GM12878 (cell line): ENCODE results near the gene RPS16. TPM values are rescaled to one million over a fixed set of nuclear protein-coding genes. Genes with fewer than 3 reads are reported as not detected.

Experiments
- BCL11A ChIP-seq: IDR thresholded peaks from 2 replicates; pipeline ENCODE4 v1.6.1; 2011; ENCODE audit warnings: low read depth, low read length
- BRCA1 ChIP-seq: IDR thresholded peaks from 2 replicates; pipeline ENCODE4 v1.6.1; 2011; ENCODE audit warnings: low read depth, low read length, improper control_type of control experiment
- CBFB ChIP-seq: IDR thresholded peaks from 2 replicates; pipeline ENCODE4 v1.6.1; 2016; ENCODE audit warnings: antibody characterized with exemption, low read depth
- CHD1 ChIP-seq: IDR thresholded peaks from 2 replicates; pipeline ENCODE4 v1.6.1; 2012; ENCODE audit warnings: low read depth, low read length, improper control_type of control experiment
- CREB1 ChIP-seq: IDR thresholded peaks from 2 replicates; pipeline ENCODE4 v1.6.1; 2012; ENCODE audit warnings: low read depth, mild to moderate bottlenecking, inconsistent platforms
- E2F8 ChIP-seq: fragments of 450-650 bp; IDR thresholded peaks from 2 replicates; pipeline ENCODE4 v1.6.1; 2018; ENCODE audit warnings: mild to moderate bottlenecking, low read depth, moderate library complexity; ENCODE audit not compliant: partially characterized antibody
- KAT2A ChIP-seq: conservative IDR thresholded peaks from 2 replicates; pipeline ENCODE4 v1.6.1; 2011; ENCODE audit warnings: low read depth, low read length; ENCODE audit not compliant: control insufficient read depth
- KLF5 ChIP-seq: fragments of 450-650 bp; IDR thresholded peaks from 2 replicates; pipeline ENCODE4 v1.6.1; 2014; ENCODE audit warnings: mild to moderate bottlenecking; ENCODE audit not compliant: partially characterized antibody
- MEF2A ChIP-seq: IDR thresholded peaks from 2 replicates; pipeline ENCODE4 v1.6.1; 2011; ENCODE audit warnings: low read depth, mild to moderate bottlenecking, low read length, moderate library complexity; ENCODE audit not compliant: insufficient read depth
- MLLT1 ChIP-seq: fragments of 450-650 bp; IDR thresholded peaks from 2 replicates; pipeline ENCODE4 v1.6.1; 2016; ENCODE audit warnings: mild to moderate bottlenecking
- NFXL1 ChIP-seq: fragments of 450-650 bp; IDR thresholded peaks from 2 replicates; pipeline ENCODE4 v1.6.1; 2017; ENCODE audit warnings: antibody characterized with exemption, mild to moderate bottlenecking, borderline replicate concordance
- NRF1 ChIP-seq: conservative IDR thresholded peaks from 2 replicates; pipeline ENCODE4 v1.6.1; 2011; ENCODE audit warnings: mild to moderate bottlenecking, low read depth, low read length, improper control_type of control experiment
- RAD51 ChIP-seq: fragments of 450-650 bp; IDR thresholded peaks from 2 replicates; pipeline ENCODE4 v1.6.1; 2016; ENCODE audit warnings: moderate library complexity, mild to moderate bottlenecking, inconsistent platforms
- SMAD1 ChIP-seq: fragments of 450-650 bp; IDR thresholded peaks from 2 replicates; pipeline ENCODE4 v1.6.1; 2018; ENCODE audit warnings: mild to moderate bottlenecking, low read depth; ENCODE audit not compliant: partially characterized antibody
- SMARCA5 ChIP-seq: fragments of 450-650 bp; IDR thresholded peaks from 2 replicates; pipeline ENCODE4 v1.6.1; 2017; ENCODE audit warnings: mild to moderate bottlenecking
- TCF7 ChIP-seq: IDR thresholded peaks from 2 replicates; pipeline ENCODE4 v1.6.1; 2014; ENCODE audit warnings: antibody characterized with exemption, borderline replicate concordance
- WRNIP1 ChIP-seq: IDR thresholded peaks from 2 replicates; pipeline ENCODE4 v1.6.1; 2011; ENCODE audit warnings: low read depth, low read length, improper control_type of control experiment, borderline replicate concordance
- ZNF217 ChIP-seq: fragments of 450-650 bp; IDR thresholded peaks from 2 replicates; pipeline ENCODE4 v1.6.1; 2017; ENCODE audit warnings: antibody characterized with exemption, mild to moderate bottlenecking
- polyA plus RNA-seq, 11 experiments: library from polyadenylated mRNA; depleted of rRNA in 4 of 11; unstranded in 6 of 11; stranded (reverse) in 5 of 11; fragments of >200 nt; fragmentation: Nextera tagmentation in 4 of 11; fragmentation: Illumina TruSeq in 1 of 11; extraction: Ambion mirVana in 4 of 11; extraction: Trizol in 1 of 11; gene quantifications; 1 replicate in 1 of 11; 2 replicates in 10 of 11; pipeline versions ENCODE4 v1.2.1 to v1.2.3, GENCODE V29; 2011 to 2016; ENCODE audit warnings: inconsistent platforms in 2 of 11, missing spikeins in 2 of 11, low read depth in 1 of 11
- total RNA-seq, 4 experiments: library from RNA; depleted of rRNA in 3 of 4; stranded (reverse); fragments of >200 nt in 3 of 4; fragmentation: Illumina TruSeq in 1 of 4; extraction: Trizol in 1 of 4; gene quantifications; 2 replicates each; pipeline versions ENCODE4 v1.2.1 to v1.2.3, GENCODE V29; 2013 to 2021
- TF ChIP-seq, protein P1 (sequence below): fragments of 450-650 bp; IDR thresholded peaks from 2 replicates; pipeline ENCODE4 v1.6.1; 2017; ENCODE audit warnings: low read depth, mild to moderate bottlenecking, moderate library complexity
- TF ChIP-seq, protein P2 (sequence below): IDR thresholded peaks from 2 replicates; pipeline ENCODE4 v1.6.1; 2011; ENCODE audit warnings: borderline replicate concordance, low read depth, mild to moderate bottlenecking, moderate library complexity, low read length; ENCODE audit not compliant: insufficient read depth, poor library complexity, severe bottlenecking
- TF ChIP-seq, protein P3 (sequence below): IDR thresholded peaks from 2 replicates; pipeline ENCODE4 v1.6.1; 2011; ENCODE audit warnings: borderline replicate concordance, low read depth, mild to moderate bottlenecking, moderate library complexity, mixed read lengths, low read length; ENCODE audit not compliant: insufficient read depth; ENCODE audit errors: extremely low read length

The RPS16 gene
- total and polyA plus RNA-seq, 10 of the 15 experiments (the other 5 are each of a cell fraction or from before 2014, with no cell fraction given), result 148 to 4,810 (median 2,343) TPM

DNA sequence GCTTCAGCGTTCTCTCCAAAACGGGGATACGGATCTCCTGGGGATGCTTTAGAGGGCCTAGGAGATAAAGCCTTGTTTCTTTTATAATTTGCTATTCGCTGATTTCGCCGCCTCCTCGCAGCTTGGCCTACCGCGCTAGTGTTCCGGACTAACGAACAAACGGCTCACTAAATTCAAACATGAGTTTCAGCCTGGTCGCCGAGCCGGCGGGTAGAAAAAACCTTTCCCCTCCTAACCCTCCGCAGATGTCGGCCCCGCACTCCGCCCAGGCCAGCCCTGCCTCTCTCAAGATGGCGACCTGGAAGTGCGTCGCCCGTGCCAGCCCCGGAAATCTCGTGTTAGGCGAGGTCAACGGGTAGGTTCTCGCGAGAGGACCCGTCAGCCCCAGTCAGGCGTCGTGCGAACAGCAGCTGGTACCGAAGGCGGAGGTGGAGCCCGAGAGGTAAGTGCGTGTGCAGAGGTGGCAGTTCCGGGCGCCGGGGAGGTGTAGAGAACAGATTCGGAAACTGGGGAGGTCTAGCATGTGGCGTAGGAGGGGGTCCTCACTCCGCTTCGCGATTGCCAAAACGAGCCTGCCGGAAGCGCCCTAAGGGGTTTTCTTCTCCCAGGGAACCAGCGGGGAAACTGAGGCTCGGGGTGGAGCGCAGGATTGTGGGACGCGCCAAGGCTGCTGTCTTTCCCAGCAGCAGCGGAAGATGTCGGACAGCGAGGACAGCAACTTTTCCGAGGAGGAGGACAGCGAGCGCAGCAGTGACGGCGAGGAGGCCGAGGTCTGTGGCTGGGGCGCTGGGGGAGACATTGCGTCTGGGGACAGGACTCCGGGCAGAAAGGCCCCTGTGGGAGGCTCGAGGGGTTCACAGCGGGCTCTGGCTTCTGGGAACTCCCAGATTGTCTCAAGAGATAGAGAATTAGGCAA is 9.7 kb upstream of the RPS16 start, which contains the start of gene SUPT5H (continued):
- TF ChIP-seq MLLT1 (peak; percentile 80; the same call in 1 of the 2 replicates), MEF2A (peak; percentile 58; the same call in 1 of the 2 replicates), KAT2A (no peak), TCF7 (no peak), NRF1 (no peak), SMAD1 (peak; percentile 62), SMARCA5 (peak; percentile 69; the same call in 1 of the 2 replicates), NFXL1 (no peak), ZNF217 (no peak), BRCA1 (peak; percentile 97), BCL11A (no peak), WRNIP1 (peak; percentile 7; the same call in 1 of the 2 replicates), CREB1 (peak; percentile 94), RAD51 (peak; percentile 21; the same call in 1 of the 2 replicates), KLF5 (no peak), E2F8 (no peak), CBFB (peak; percentile 98), CHD1 (no peak)
- TF ChIP-seq, protein P1, sequence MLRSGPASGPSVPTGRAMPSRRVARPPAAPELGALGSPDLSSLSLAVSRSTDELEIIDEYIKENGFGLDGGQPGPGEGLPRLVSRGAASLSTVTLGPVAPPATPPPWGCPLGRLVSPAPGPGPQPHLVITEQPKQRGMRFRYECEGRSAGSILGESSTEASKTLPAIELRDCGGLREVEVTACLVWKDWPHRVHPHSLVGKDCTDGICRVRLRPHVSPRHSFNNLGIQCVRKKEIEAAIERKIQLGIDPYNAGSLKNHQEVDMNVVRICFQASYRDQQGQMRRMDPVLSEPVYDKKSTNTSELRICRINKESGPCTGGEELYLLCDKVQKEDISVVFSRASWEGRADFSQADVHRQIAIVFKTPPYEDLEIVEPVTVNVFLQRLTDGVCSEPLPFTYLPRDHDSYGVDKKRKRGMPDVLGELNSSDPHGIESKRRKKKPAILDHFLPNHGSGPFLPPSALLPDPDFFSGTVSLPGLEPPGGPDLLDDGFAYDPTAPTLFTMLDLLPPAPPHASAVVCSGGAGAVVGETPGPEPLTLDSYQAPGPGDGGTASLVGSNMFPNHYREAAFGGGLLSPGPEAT, result peak; percentile 59
- TF ChIP-seq, protein P2, sequence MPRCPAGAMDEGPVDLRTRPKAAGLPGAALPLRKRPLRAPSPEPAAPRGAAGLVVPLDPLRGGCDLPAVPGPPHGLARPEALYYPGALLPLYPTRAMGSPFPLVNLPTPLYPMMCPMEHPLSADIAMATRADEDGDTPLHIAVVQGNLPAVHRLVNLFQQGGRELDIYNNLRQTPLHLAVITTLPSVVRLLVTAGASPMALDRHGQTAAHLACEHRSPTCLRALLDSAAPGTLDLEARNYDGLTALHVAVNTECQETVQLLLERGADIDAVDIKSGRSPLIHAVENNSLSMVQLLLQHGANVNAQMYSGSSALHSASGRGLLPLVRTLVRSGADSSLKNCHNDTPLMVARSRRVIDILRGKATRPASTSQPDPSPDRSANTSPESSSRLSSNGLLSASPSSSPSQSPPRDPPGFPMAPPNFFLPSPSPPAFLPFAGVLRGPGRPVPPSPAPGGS, result no peak
- TF ChIP-seq, protein P3, sequence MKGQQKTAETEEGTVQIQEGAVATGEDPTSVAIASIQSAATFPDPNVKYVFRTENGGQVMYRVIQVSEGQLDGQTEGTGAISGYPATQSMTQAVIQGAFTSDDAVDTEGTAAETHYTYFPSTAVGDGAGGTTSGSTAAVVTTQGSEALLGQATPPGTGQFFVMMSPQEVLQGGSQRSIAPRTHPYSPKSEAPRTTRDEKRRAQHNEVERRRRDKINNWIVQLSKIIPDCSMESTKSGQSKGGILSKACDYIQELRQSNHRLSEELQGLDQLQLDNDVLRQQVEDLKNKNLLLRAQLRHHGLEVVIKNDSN, result no peak
